Upper lobe of left lung (tissue), 4 donors: ENCODE measurements around the gene TXNIP.

ENCODE experiments used
- POLR2A ChIP-seq, 4 donors: fragments of 450-650 bp; IDR thresholded peaks; one replicate each; pipeline ENCODE4 v1.5.1; 2016 to 2017; ENCODE audit warnings: antibody characterized with exemption in 4 of 4, mild to moderate bottlenecking in 2 of 4
- TF ChIP-seq, protein P1 (sequence below), 6 experiments: fragments of 450-650 bp in 4 of 6; fragments of 200-600 bp in 2 of 6; sonication (generic) in 2 of 6; IDR thresholded peaks; one replicate each; pipeline ENCODE4 v1.5.1; 2016 to 2019; ENCODE audit warnings: antibody characterized with exemption in 6 of 6

DNA sequence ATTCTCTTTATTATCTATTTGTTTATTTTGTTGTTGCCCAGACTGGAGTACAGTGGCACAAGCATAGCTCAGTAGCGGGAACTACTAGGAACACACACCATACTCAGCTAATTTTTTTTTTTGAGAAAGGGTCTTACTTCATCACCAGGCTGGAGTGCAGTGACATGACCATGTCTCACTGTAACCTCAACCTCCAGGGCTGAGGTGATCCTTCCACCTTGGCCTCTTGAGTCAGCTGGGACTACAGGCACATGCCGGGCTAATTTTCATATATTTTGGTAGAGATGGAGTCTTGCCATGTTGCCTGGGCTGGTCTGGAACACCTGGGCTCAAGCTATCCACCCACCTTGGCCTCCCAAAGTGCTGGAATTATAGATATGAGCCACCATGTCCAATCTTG is 5.3 kb upstream of the TXNIP start:
- TF ChIP-seq, protein P1, sequence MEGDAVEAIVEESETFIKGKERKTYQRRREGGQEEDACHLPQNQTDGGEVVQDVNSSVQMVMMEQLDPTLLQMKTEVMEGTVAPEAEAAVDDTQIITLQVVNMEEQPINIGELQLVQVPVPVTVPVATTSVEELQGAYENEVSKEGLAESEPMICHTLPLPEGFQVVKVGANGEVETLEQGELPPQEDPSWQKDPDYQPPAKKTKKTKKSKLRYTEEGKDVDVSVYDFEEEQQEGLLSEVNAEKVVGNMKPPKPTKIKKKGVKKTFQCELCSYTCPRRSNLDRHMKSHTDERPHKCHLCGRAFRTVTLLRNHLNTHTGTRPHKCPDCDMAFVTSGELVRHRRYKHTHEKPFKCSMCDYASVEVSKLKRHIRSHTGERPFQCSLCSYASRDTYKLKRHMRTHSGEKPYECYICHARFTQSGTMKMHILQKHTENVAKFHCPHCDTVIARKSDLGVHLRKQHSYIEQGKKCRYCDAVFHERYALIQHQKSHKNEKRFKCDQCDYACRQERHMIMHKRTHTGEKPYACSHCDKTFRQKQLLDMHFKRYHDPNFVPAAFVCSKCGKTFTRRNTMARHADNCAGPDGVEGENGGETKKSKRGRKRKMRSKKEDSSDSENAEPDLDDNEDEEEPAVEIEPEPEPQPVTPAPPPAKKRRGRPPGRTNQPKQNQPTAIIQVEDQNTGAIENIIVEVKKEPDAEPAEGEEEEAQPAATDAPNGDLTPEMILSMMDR (IDR thresholded peaks at IDR 0.05), result no peak
- no peak for TF ChIP-seq POLR2A (IDR thresholded peaks at IDR 0.05)
